ENCODE data around the gene CDK5.

DNA sequence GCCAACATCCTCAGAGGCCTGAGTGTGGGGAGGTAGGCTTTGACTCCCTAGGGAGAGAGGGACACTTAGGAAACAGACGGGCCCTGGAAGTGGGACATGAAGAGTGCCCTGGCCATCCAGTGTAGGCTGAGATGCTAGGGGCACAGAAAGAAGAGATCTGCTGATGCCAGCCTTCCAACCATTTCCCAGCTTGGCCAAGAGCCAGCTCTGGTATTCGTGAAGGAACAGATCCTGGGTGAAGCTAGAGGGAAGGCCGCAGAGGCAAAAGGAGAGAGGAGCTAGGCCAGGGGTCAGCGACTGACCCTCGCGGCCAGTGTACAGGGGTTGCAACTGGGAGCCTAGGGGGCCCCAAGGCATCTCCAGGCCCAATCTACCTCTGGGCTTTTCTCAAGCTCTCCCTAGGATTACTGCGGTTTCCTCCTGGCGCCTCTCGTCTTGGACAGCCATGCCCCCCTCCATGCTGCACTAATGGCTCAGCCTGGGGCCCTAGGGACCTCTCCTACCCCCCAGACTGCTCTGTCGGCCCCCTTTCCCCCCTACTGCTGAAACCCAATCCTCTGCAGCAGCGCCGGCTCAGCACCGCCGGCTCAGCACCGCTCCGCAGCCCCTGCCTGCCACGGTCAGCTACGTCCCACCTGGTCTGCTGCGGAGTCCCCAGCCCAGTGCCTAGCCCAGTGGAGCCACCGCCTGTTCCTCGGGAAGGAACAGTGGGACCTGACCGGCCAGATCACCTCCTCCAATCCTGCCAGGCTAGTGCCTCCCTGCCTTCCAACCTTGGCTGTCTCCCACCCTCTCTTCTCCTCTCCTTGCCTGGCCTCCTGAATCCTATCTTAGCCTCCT, 9.5 kb downstream of the CDK5 start, which contains the start of gene ASIC3:
- no peak for TF ChIP-seq RAD51 (IDR thresholded peaks at IDR 0.05)
- no peak for TF ChIP-seq HCFC1 (IDR thresholded peaks at IDR 0.05; ENCODE audit: low read length)
- no peak for TF ChIP-seq ZZZ3 (IDR thresholded peaks at IDR 0.05; ENCODE audit: control insufficient read depth, insufficient read length, low read depth)
